Effector CD8-positive, alpha-beta T cell (primary cell): ENCODE data around the gene DDOST.
A peak's percentile ranks its signal among the peaks of the same experiment; 100 is the strongest.

Experiments
- DNase-seq: peaks from one replicate; lab custom pipeline; 2025; lab: John Stamatoyannopoulos, UW

The DDOST gene

DNA sequence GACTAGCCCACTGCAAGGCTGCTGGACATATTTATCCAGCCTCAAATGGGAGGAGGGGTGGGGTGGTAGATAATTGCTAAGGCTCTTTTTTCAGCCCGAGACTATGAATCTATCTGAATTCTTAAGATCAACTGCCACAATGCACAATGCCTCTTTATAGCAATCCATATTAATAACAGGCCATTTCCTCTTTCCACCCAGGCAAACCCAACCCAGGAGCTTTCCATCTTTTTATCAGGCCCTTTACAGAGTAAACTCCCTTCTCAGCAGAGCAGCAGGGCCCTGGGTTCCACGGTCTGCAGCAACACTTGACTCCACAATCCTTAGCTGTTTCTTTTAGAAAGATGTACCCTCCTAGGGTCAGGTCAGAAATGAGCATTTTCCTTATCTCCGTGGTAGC is 806 bp downstream of the DDOST start:
- DNase-seq, result no peak

- DNase-seq, result no peak
Measured at GRCh38 chr1:20658166-20658915, 2.8 kb downstream of the DDOST start.

DNA sequence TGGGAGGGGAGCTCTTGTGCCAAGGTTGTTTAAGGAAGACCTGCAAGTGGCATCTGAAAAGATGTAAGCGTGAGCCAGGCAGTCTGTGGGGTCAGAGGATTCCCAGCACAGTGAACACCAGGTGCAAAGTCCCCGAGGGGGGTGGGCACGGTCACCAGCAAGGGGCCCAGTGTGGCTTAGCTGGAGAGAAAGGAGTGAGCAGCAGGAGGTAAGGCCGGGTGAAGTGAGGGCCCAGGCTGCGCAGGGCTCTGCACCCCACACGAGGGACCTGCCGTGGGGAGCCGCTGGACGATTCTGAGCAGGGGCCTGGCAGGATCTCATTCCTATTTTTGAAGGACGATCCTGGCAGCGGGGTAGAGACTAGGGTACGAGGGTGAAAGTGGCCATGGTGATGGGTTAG is 4.1 kb downstream of the DDOST start:
- no peak for DNase-seq

- DNase-seq, result no peak
Measured at GRCh38 chr1:20654104-20654690, 7.0 kb downstream of the DDOST start.

DNA sequence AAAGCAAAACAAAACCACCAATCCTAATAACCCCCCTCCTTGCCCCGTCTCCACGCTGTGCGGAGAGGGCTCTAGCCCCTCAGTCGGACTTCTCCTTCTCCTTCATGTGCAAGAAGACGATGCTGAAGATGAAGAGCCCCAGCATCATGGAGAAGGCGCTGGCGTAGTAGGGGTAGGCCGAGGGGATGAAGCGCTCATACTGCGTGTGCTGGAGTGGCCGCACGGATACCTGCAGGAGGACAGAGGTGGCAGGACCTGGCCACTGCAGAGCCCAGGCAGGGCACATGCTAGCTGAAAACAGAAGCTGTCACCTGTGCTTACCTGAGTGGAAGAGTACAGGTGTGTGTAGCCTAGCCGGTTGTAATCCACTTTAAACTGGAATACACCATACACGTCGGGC is 8.9 kb downstream of the DDOST start:
- no peak for DNase-seq

- DNase-seq, result no peak
Measured at GRCh38 chr1:20648946-20649345, 12.2 kb downstream of the DDOST start.

- no peak for DNase-seq
Measured at GRCh38 chr1:20648438-20648837, 12.7 kb downstream of the DDOST start.

DNA sequence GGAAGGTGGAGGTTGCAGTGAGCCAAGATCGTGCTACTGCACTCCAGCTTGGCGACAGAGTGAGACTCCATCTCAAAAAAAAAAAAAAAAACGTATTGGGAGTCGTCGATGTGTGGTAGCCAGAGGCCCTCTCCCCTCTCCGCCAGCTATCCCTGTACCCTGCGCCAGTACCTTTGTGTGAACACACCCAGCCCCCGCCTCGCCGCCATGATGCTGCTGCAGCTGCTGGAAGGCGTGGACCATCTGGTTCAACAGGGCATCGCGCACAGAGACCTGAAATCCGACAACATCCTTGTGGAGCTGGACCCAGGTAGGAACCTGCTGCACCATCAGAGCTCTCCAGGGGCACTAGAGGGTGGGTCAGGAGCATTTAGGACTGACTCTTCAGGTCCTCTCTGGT is 15.8 kb downstream of the DDOST start:
- no peak for DNase-seq

GRCh38 chr1:20644416-20644815 is 16.8 kb downstream of the DDOST start:
- no peak for DNase-seq

DNA sequence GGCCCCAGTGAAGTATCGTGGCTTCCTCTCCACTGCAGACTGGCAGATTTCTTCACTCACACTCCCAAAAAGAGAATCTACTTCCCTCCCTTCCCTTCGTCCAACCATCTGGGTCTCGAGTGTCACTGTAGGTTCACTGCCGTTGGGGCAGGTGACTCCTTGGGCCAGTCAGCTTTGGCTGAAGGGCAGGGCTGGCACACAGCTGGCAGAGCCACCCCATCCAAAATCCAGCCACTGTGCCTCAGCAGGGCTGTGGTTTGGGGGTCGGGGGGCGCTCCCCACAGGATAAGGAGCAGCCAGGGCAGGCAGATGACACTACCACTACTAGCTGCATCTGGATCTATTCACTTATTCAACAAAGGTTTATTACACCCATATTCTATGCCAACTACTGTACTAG is 18.1 kb downstream of the DDOST start:
- no peak for DNase-seq

DNA sequence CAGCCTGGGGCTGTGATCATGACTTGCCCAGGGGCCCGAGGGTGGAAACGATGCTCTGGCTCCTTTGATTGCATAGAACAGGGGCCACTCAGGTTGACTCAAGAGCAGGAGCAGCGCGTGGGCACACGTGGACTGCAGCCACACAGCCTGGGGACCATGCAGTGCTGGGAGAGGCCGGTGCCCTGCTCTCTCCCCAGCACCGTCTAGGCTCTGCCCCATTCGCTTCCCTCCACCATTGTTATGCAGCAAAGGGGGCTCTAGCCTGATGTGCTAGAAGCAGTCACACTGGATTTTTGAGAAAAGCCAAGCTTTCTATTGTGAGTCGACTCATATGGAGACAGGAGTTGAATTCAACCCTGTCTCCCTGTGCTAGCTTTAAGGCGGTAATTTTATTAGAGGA is 19.2 kb downstream of the DDOST start:
- DNase-seq, result no peak

- peak; percentile 26 for DNase-seq
Measured at GRCh38 chr1:20640183-20640597, 21.0 kb downstream of the DDOST start.

DNA sequence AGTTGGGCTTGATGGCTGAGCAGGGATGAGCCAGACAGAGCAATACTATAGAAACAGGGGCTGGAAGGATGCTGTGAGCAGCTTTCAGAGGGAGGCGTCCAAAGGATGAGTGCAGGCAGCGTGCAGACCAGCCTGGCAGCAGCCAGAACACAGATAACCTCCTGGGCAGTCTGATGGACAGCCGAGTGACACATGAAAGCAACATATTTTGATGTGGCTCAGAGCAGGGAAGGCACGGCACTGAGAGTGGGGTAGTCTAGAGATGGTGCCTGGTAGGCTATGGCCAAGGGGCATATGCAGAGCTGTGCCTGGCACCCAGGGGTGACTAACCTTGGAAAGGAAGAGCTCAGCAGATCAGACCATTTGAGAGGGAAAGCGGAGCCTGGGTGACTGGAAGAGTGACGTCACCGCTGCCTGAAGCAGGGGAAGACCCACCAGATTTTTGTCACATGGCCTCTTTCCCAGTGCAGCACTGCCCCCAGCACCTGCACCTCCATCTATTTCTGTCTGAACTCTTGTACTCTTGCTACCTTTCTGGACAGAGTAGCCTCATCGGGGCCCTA is 24.3 kb downstream of the DDOST start:
- no peak for DNase-seq

GRCh38 chr1:20634594-20635084 is 26.5 kb downstream of the DDOST start:
- no peak for DNase-seq

- DNase-seq, result no peak
Measured at GRCh38 chr1:20634065-20634593, 27.0 kb downstream of the DDOST start.

DNA sequence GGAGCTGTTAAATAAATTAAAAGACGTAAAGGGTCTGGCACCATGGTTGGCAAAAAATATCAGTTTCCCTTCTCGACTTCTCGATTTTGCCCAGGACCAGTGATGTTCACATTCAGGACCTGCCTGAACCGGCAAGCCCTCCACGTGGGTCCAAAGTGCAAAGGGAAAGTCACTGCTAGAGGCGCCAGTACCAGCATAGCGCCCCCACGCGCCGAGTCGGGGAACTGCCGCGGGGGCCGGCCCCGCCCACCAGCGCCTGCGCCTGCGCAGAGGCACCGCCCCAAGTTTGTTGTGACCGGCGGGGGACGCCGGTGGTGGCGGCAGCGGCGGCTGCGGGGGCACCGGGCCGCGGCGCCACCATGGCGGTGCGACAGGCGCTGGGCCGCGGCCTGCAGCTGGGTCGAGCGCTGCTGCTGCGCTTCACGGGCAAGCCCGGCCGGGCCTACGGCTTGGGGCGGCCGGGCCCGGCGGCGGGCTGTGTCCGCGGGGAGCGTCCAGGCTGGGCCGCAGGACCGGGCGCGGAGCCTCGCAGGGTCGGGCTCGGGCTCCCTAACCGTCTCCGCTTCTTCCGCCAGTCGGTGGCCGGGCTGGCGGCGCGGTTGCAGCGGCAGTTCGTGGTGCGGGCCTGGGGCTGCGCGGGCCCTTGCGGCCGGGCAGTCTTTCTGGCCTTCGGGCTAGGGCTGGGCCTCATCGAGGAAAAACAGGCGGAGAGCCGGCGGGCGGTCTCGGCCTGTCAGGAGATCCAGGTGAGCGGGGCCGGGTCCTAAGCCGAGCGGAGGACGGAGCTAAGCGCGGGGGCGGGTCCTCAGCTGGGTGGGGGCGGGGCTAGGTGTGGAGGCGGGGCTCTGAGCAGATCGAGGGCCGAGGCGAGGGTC is 27.7 kb downstream of the DDOST start, which contains the start of gene PINK1:
TSS of gene PINK1 (plus strand) at position 269 of the 875 bp plus-strand sequence. CDS start at position 360, 91 bp downstream.
- DNase-seq, result peak; percentile 83

DNA sequence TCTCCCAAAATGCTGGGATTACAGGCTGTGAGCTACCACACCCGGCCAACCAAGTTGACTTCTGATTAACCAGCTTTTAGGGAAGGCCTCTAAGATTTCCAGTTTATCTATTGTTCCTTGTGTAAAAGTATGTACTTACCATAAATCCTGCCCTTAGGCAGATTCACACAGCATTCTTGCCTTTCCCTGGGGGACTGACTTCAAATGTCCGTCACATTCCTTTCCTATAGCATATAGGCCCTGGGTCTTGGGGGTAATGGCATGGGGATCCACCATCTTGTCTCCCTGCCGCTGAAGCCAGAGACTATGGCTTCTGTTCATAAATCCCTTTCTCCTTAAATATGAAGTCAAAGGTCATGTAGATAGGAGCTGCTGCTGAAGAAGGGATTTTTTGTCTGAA is 28.8 kb downstream of the DDOST start:
- DNase-seq, result no peak

- DNase-seq, result no peak
Measured at GRCh38 chr1:20630729-20631128, 30.4 kb downstream of the DDOST start.

GRCh38 chr1:20626524-20626923 is 34.6 kb downstream of the DDOST start:
- DNase-seq, result no peak

- DNase-seq, result no peak
Measured at GRCh38 chr1:20626098-20626427, 35.1 kb downstream of the DDOST start.

DNA sequence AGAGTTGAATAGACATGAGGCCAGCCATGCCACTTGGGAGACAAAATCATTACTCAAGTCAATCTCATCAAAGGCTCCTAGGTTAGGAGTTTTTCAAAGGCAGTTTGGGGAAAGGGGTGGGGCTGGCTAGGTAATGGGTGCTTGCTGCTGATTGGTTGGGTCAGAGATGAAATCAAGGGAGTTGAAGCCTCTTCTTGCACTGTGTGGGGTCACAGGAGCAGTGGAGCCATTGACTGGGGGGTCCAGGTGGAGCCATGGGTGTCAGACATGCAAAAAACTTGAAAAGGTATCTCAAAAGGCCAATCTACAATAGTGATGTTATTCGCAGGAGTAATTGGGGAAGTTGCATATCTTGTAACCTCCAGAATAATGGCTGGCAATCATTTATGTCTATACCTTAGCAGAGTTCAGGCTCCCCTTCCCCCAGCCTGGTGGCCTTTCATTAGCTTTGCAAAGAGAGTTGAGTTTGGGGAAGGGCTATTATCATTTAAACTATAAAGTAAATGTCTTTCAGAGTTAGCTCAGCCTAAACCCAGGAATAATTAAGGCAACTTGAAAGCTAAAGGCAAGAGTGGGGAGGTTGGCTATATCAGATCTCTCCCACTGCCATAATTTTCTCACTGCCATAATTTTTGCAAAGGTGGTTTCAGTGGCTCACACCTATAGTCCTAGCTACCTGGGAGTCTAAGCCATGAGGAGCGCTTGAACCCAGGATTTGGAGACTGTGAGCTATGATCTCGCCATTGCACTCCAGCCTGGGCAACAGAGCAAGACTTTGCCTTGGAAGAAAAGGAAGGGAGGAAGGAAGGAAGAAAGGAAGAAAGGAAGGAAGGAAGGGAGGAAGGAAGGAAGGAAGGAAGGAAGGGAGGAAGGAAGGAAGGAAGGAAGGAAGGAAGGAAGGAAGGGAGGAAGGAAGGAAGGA is 35.7 kb downstream of the DDOST start:
- DNase-seq, result no peak
